GM19099 (cell line): ENCODE data around the gene ARL10.

Experiments used
- POLR2A ChIP-seq: IDR thresholded peaks from 3 replicates; pipeline ENCODE4 v1.6.1; 2011; ENCODE audit warnings: low read depth; ENCODE audit not compliant: insufficient read length; ENCODE audit errors: extremely low read depth

The ARL10 gene

GRCh38 chr5:176379881-176380280, 14.6 kb downstream of the ARL10 start:
- TF ChIP-seq POLR2A = no peak

- no peak for TF ChIP-seq POLR2A
Measured at GRCh38 chr5:176381423-176381822, 16.1 kb downstream of the ARL10 start.

- no peak for TF ChIP-seq POLR2A
Measured at GRCh38 chr5:176381979-176382378, 16.7 kb downstream of the ARL10 start.

GRCh38 chr5:176382721-176383120, 17.4 kb downstream of the ARL10 start:
- TF ChIP-seq POLR2A = no peak

GRCh38 chr5:176383248-176383905, 18.1 kb downstream of the ARL10 start:
- no peak for TF ChIP-seq POLR2A

- TF ChIP-seq POLR2A = no peak
Measured at GRCh38 chr5:176383961-176384360, 18.7 kb downstream of the ARL10 start.

GRCh38 chr5:176384366-176384930, 19.2 kb downstream of the ARL10 start:
- TF ChIP-seq POLR2A = no peak

- no peak for TF ChIP-seq POLR2A
Measured at GRCh38 chr5:176384991-176385390, 19.7 kb downstream of the ARL10 start.

- no peak for TF ChIP-seq POLR2A
Measured at GRCh38 chr5:176386491-176386890, 21.2 kb downstream of the ARL10 start.

GRCh38 chr5:176387384-176387925, 22.2 kb downstream of the ARL10 start:
- no peak for TF ChIP-seq POLR2A

GRCh38 chr5:176388003-176388443, 22.7 kb downstream of the ARL10 start:
- no peak for TF ChIP-seq POLR2A

GRCh38 chr5:176388444-176389134, 23.3 kb downstream of the ARL10 start, which contains the start of the genes HIGD2A and NOP16:
HIGD2A (plus strand) TSS chr5:176388751; CDS start chr5:176388820, 69 bp downstream.
NOP16 (minus strand) TSS chr5:176388598; CDS start chr5:176388539, 59 bp downstream.
- peak; percentile 78 for TF ChIP-seq POLR2A

GRCh38 chr5:176389135-176390123, 24.1 kb downstream of the ARL10 start:
- TF ChIP-seq POLR2A = peak; percentile 86

GRCh38 chr5:176391479-176391878, 26.2 kb downstream of the ARL10 start:
- no peak for TF ChIP-seq POLR2A

GRCh38 chr5:176391999-176392398, 26.7 kb downstream of the ARL10 start:
- TF ChIP-seq POLR2A = no peak

- TF ChIP-seq POLR2A = no peak
Measured at GRCh38 chr5:176392526-176392925, 27.2 kb downstream of the ARL10 start.
